GM13977 (cell line): ENCODE results near the gene GATA3.

Source experiments
- DNase-seq: peaks from one replicate; pipeline ENCODE4 v3.0.0; 2012; ENCODE audit warnings: low spot score
- in situ Hi-C: fragments of 300-500 bp; cut with MboI; formaldehyde crosslinking; loops from one replicate; pipeline ENCODE4 v1.12.0; 2022; ENCODE audit warnings: low sequenced_read_pairs, low pct_unique_long_range_greater_than_20kb, mixed read lengths, inconsistent platforms; ENCODE audit not compliant: unreplicated experiment
- TF ChIP-seq, protein P1 (sequence below): IDR thresholded peaks from 2 replicates; pipeline ENCODE4 v1.5.1; 2012; ENCODE audit warnings: mild to moderate bottlenecking, control low read depth; ENCODE audit not compliant: insufficient read depth; ENCODE audit errors: extremely low read depth, missing control alignments

GATA3 gene

GRCh38 chr10:8047452-8048280 is 6.8 kb upstream of the GATA3 start:
- no peak for DNase-seq
- TF ChIP-seq, protein P1, sequence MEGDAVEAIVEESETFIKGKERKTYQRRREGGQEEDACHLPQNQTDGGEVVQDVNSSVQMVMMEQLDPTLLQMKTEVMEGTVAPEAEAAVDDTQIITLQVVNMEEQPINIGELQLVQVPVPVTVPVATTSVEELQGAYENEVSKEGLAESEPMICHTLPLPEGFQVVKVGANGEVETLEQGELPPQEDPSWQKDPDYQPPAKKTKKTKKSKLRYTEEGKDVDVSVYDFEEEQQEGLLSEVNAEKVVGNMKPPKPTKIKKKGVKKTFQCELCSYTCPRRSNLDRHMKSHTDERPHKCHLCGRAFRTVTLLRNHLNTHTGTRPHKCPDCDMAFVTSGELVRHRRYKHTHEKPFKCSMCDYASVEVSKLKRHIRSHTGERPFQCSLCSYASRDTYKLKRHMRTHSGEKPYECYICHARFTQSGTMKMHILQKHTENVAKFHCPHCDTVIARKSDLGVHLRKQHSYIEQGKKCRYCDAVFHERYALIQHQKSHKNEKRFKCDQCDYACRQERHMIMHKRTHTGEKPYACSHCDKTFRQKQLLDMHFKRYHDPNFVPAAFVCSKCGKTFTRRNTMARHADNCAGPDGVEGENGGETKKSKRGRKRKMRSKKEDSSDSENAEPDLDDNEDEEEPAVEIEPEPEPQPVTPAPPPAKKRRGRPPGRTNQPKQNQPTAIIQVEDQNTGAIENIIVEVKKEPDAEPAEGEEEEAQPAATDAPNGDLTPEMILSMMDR = no peak
- in situ Hi-C loops = loop anchor here (25.0 kb wide), 2 partner anchors 415 to 1165 kb away; no protein-coding TSS in a partner anchor

GRCh38 chr10:8048281-8049008 is 6.0 kb upstream of the GATA3 start:
- in situ Hi-C loops = loop anchor here (25.0 kb wide), 2 partner anchors 414 to 1164 kb away; no protein-coding TSS in a partner anchor
- peak; percentile 68 for DNase-seq
- TF ChIP-seq, protein P1 = no peak

DNA sequence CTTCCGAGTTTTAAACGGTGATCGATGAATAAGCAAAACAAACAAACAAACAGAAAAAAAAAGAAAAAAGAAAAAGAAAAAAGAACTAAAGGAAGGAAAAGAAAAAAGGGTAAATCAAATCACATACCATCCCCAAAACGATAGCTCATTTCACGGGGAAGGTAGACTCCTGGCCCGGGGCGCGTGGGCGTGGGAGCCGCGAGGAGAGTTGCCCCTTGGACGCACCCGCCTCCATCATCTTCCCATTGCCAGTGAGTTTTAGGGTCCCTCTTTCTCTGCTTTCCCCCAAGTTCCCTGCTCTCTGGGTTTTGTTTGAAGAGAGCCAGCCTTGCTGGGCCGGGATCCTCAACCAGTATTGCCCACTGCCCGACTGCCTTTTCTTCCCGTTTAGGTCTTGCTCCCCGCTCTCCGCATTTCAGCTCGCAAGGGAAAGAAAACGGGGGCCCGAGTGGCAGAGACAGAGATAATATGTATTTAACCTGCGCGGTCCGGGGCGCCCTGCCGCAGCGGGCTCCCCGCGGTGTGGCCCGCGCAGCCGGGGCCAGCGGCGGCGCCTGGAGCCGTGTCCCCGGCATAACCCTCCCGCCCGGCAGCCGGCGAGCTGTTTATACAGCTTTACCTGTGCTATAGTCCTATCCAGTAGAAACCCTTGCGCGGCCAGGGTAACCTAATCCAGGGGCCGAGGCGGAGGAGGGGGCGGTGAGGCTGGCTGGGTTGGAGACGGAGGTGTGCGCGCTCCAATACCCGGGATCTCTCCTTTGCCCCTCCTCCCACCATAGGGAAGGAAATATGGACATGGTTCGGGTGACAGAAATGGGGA is 5.2 kb upstream of the GATA3 start:
- TF ChIP-seq, protein P1 = no peak
- in situ Hi-C loops = loop anchor here (25.0 kb wide), 2 partner anchors 413 to 1163 kb away; no protein-coding TSS in a partner anchor
- DNase-seq = peak; percentile 43

- TF ChIP-seq, protein P1 = no peak
- peak; percentile 47 for DNase-seq
- in situ Hi-C loops = loop anchor here (25.0 kb wide), 2 partner anchors 412 to 1162 kb away; no protein-coding TSS in a partner anchor
These were observed 4.5 kb upstream of the GATA3 start for GRCh38 chr10:8049865-8050555.

DNA sequence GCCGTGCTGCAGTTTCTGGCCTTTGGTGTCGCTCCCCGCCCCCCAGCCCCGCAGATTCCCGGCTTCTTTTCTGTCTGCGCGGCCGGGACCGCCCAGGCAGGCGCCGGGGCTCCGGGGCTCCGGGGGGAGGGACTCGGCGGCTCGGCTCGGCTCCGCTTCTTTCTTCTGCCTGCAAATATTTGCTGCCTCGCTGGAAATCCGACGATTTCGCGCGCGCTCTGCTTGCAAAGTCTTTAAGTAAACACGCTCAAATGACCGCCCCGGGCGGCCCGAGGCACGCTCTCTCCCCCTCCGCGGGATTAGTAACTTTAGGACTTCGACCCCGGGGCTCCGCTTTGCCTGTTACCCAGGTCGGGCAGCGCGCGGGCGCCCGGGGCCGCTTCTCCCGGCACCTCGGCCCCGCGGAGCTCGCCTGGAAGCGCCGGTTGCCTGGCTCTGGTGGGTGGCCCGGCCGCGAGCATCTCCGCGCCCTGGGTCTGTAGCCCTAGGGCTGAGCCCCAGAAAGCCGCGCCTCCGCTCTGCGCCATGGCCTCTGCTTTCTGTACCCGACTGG is 3.9 kb upstream of the GATA3 start:
- TF ChIP-seq, protein P1 = no peak
- DNase-seq = peak; percentile 56
- in situ Hi-C loops = no loop called here
